ENCODE results near the gene SMAD3. TPM values are rescaled to one million over a fixed set of nuclear protein-coding genes. Genes with fewer than 3 reads are reported as not detected.
"Not testable (repeated sequence)": the region's sequence is repeated elsewhere in the genome, so short reads cannot be mapped to it uniquely, and the experiment has no call there.

SMAD3 gene
- polyA plus RNA-seq, 4 donors, result 42.6 to 62.2 (median 49.6) TPM

DNA sequence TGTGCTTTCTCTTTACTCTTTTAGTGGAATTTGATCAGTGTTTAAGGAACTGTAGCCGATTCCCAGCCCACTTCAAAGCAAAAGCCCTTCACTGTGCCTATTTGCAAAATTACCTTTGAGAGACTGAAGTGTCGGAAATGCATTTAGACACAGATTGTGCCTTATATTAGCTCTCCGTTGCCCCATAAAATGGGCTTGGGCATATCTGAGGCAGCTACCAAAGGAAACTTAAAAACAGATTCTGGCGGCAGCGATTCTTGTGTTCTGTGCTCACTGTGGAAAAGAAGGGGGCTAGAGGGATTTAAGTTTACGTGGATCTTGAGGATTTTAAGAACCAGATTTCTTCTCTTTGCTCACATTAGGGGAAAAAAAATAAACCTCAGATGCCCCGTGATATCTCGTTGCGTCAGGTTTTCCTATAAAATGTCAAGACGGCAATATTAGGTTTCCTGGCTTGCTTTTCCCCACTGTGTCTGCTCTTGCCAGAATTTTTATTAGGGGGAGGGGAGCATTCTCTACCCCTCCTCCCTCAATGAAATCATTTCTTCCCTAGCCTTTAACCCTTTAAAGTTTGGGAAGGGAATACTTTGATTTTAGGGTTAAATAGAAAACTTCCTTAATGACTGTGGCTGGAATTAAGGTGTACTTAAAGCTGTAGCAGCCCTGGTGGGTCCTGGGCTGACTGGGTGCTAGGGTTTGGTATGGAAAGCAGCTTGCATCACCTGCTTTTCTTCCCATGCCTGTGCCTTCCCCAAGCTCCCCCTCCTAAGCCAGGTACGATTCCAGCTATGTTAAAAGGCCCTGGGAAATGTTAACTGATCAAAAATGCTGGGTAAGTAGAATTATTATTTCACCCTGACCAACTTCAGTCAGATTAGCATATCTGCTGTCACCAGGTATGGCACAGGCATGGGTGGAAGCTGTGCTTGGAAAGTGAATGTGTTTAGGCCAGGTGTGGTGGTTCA lies 73.8 kb downstream of the SMAD3 start:
- DNase-seq (ENCODE audit: low read depth in 4 of 4, low spot score in 2 of 4), result no peak

DNA sequence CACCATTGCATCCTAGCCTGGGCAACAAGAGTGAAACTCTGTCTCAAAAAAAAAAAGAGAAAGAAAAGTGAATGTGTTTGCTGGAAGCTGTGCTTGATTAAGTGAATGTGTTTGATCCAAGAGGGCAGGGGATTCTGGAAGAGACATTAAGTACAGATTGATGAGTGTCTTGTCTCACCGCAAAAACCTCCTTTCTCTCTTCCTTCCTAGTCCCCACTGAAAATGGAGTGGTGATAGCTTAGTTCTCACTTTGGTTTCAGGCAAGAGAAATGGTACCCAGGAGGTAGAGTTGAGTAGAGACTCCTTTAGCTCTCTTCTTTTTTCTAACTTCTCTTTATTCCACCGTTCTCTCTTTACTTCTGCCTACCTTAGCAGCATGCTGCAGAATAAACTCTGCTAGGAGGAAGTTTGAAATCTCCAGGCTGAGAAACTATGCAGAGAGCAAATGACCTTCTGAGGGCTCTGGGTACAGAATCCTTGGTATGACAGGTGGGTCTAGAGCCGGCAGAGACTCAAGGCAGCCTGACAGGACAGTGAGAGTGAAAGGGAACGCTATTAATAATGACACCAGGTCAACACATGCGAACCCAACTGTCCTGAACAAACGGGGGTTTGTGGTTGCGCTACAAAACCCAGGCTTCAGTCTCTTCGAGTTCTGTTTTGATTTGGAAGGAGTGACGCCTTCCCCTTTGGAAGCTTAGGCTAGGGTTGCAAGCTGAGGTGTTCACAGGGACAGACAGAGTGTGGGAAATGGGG lies 74.9 kb downstream of the SMAD3 start:
- DNase-seq (ENCODE audit: low read depth in 4 of 4, low spot score in 2 of 4), result no peak

DNA sequence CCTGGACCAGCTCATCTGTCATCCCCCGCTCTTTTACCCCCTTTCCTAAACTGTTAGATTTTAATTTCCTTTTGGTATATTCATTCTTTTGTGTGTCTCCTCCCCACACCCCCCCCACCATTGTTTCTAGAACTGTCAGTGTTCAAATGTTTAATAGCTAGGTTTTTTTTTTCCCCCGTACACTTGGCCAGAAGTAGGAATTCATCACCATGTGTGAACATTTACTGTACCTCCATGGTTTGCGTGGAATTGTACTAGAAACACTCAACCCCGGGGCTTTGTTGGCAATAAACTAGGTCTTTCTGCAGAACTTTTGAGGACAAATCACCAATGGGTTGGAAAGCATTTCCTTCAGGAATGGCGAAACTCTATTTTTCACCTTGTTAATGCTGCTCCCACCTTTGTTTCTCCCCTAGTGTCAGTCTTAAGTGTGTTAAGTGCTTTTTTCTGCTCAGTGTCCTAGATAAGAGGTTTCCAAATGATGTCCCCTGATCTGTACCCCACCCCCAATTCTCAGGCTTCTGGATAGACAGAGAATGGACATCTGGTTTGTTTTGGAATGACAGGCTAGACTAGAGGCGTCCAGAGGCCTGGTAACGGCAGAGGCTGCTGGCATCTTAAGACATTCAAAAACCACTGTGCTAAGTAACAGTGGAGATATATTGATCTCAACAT lies 76.8 kb downstream of the SMAD3 start:
- DNase-seq (ENCODE audit: low read depth in 4 of 4, low spot score in 2 of 4), result no peak

DNA sequence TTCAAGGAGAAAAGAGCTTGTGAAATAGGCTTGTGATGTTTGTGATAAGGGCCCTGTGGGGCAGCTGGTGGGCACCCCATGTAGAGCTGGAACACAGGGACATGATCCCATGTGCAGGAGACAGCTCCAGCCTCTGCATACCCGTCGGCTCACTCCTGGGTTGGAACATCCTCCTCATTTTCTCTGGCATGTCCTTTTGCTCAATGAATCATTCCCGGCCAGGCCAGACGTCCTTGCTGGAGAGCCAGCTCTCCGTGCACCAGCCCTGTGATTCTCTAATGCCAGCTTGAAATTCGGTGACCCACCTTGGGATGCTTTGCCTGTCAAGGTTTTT lies 77.3 kb downstream of the SMAD3 start:
- no peak for DNase-seq (ENCODE audit: low read depth in 4 of 4, low spot score in 2 of 4)

DNA sequence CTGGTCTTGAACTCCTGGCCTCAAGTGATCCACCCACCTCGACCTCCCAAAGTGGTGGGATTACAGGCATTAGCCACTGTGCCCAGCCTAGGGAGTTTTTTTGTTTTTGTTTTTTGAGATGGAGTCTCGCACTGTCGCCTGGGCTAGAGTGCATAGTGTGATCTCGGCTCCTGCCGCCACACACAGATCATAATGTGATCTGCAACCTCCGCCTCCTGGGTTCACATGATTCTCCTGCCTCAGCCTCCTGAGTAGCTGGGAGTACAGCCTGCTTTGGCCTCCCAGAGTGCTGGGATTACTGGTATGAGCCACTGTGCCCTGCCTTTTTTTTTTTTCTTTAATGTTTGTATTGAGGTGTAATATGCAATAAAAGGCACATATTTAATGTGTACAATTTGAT lies 78.2 kb downstream of the SMAD3 start:
- DNase-seq (ENCODE audit: low read depth in 4 of 4, low spot score in 2 of 4), result no peak

DNA sequence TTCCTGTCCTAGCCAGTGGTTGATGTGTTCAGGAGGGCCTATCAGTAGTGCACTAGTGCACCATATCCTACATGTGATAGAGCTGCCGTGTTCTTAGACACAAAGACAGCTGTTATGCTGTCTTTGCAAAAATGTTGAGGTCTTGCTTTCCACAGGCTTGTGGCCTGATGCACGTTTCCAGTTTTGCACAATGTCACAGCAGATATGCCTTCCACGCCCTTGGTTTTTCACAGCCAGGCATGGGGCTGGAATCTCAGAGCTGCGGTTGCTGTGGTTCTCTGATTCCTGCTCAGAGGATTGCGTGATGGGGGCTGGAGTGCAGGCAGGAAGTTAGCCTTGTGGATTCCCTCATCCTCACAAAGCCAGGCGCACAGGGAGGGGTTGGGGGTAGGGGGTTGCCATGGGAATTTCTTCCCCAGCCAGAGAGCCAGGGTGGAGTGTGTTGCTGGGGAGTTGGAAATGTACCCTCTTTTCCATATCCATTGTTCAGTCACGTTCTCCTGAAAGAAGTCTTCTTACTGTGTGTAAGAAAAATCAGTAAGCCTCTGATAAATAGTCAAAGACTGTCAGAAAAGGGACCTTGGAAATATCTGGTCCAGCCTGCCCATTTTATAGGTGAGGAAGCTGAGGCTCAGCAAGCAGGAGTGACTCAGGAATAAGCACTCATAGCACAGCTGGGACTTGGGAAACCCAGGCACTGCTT lies 79.4 kb downstream of the SMAD3 start:
- DNase-seq (ENCODE audit: low read depth in 4 of 4, low spot score in 2 of 4), result no peak

DNA sequence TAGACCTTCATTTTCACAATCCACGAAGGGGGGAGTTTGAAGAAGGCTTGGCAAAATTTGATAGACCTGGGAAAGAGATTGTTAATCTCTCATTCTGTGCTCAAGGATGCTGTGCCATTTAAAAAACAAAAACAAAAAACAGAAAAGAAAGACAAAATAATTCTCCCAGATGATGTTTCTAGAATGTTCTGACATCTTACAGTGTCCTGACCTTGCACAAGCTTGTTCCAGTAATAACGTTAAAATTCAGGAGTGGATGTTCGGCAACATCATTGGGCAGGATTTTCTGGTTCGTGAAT lies 79.9 kb downstream of the SMAD3 start:
- no peak for DNase-seq (ENCODE audit: low read depth in 4 of 4, low spot score in 2 of 4)

DNA sequence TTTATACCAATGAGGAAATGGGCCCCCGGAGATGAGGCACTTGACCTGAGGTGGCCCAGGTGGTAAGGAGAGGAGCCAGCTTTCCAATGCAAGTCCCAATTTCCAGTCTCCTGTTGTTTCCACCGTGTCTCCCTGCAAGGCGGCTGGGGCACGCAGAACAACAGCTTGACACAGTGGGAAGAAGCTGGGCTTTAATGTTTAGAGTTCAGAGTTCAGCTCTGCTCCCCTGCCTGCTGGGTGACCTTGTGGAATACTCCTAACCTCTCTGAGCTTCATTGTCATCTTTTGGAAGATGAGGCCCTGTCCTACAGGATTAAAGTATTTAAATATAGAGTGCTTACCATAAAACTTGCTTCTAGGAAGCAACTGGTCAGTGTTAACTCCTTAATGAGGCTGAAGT lies 80.3 kb downstream of the SMAD3 start:
- DNase-seq (ENCODE audit: low read depth in 4 of 4, low spot score in 2 of 4), result no peak

DNA sequence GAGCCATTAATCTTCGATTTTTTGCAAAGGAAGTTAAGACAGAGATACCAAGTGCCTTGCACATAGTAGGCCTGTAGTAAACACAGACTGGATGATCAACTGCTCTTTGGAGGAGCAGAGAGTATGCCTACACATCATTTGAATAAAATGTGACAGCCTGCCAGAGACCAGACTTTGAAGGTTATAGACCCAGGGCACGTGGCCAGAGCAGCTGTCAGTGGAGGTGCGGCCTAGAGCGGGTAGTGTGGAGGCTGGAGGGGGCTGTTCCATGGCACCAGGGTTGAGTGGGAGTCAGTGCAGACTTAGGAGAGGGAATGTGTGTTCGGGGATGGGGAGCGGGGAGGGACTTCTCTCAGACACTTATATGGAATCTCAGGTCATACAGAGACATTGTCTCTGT lies 80.8 kb downstream of the SMAD3 start:
- DNase-seq (ENCODE audit: low read depth in 4 of 4, low spot score in 2 of 4), result no peak

DNA sequence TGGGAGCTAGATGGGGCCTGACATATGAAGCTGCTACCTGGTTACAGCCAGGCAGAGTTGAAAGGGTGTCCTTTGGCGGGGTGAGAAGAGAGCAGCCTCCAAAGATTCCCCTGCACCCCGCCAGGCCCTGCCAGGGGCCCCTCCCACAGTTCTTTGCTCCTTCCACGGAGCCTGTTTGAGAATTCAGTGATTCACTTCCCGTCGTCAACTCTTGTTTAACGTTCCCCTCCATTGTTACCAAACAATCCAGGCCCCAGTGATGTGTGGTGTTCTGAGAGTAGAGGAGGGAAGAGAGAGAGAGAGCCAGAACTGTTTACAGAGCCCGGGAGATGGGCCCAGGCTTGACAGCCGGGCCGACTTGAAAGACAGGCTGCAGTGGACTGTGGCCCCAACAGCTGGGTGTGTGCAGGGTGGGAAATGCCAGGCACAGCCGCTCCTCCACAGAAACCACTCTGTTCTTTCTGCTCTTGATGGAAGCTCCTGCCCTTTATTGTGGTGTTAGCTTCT lies 81.5 kb downstream of the SMAD3 start:
- no peak for DNase-seq (ENCODE audit: low read depth in 4 of 4, low spot score in 2 of 4)

DNA sequence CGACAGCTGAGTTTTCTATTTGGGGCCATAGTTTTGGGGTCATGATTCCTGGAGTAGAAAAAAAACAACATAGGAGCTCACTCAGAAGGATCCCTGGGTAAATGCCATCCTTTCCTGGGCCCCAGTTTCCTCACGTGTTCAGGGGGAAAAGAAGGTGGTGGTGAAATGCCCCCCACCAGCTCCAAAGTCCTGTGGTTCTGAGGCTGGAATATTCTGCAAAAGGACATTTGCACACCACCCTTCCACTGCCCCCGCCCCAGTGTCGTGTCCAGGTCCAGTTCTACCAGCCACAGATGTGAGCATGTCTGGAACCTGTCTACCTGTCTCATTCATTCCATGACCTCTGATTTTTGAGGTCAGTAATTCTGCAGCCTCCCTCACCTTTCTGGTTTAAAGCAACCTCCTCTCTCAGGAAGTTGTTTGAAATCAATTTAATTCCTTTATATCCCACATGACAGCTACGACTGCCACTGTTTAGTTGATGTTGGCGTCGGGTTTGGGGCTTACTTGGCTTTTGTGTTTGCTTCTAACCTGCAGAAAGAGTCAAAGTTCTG lies 82.1 kb downstream of the SMAD3 start:
- no peak for DNase-seq (ENCODE audit: low read depth in 4 of 4, low spot score in 2 of 4)

DNA sequence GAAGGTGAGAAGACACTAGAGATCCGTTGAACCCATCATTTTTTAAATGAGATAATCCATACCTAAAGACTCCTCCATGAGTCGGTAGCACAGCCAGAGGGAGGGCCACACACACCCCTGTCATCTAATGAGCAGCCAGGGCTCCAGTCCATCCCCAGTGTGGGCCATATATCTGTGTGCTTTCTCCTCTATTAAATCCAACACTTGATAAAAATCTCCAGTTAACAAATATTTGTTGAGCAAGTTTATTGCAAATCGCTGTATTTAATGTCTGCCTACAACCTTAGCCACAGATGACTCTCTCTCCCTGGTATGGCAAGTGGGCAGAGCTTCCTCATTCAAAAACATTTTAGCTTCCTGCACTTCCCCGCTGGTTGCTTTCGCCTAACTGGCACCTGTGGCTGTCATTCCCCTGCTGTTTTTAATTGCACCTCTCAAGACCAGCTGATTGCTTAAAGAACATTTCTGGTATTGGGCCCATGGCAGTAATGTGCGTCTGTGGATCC lies 82.8 kb downstream of the SMAD3 start:
- no peak for DNase-seq (ENCODE audit: low read depth in 4 of 4, low spot score in 2 of 4)

DNA sequence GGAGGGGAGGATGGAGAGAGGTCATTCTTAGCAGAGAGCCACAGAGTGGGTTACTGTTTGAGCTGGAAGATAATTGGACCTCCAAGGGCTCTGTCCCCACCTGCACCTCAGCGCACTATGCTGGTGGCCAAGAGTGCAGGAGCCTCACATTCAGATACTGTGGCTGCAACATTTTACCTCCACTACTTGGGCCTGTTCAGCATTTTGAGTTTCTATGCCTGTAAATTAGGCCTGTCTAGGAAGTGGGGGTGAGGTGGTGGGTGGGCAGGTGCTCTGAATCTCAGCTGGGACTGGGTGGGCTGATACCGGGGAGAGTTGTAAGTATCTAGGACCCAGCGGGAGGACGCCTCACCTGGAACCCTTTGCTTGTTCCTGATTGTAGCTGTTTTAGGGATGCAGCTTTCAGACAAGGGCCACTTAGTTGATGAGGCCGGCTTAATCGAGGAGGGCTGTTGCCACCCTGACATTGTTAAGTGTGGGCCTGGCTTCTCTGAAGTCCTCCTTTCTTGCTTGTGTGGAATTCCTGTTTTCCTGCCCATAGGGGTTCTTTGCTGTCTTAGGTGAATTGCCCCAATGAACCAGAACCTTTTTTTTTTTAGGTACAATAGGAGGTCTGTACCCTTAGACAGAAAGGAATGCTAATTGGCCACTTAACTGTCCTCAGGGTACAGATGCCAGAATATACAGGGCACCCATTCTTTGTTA lies 83.8 kb downstream of the SMAD3 start:
- no peak for DNase-seq (ENCODE audit: low read depth in 4 of 4, low spot score in 2 of 4)

DNA sequence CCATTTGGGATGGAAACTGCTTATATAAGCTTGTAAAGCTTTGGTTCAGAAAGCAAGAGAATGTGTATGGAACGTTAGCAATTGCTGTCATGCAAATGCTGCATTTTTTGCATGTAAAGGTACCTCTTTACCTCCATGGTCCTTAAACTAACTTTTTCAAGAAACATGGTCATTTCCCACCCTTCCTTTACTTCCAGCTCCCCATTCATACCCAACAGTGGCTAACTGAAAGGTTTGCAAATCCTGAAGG lies 84.3 kb downstream of the SMAD3 start:
- no peak for DNase-seq (ENCODE audit: low read depth in 4 of 4, low spot score in 2 of 4)

DNA sequence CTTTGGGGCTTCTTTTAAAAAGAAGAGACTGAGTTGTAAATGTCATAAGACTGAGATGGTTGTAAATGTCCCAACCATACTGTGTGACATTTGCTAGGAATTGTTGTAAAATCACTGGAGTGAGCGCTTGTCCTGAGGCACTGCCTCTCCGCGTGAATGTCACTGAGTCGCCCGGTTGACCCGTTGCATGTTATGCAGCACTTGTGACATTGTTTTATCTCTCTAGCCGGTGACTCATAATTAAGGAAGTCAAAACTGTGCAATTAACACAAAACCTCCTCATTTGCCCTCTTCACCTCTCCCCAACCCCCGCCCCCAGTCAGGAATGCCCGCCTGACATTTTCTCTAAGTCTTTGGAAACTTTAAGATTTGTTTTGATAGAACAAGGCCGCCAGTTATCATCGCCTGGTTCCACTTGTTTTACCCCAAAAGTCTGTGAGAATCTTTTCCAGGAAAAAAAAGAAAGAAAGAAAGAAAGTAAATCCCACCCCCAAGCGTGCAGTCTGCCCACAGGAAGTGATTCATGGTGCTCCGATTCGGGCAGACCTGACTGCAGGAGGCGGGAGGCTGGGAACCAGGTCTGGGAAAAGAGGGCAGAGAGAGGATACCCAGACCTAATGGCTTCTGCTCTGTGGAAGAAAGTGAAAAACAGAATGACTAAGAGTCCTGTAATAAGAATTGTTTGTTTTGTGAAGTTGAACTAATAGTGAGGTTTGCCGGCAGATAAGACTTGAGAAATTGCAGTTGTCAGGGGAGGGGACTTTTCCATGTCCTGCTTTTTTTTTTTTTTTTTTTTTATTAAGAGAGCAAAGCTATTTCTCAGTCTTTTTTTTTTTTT lies 84.8 kb downstream of the SMAD3 start:
- no peak for DNase-seq (ENCODE audit: low read depth in 4 of 4, low spot score in 2 of 4)

DNA sequence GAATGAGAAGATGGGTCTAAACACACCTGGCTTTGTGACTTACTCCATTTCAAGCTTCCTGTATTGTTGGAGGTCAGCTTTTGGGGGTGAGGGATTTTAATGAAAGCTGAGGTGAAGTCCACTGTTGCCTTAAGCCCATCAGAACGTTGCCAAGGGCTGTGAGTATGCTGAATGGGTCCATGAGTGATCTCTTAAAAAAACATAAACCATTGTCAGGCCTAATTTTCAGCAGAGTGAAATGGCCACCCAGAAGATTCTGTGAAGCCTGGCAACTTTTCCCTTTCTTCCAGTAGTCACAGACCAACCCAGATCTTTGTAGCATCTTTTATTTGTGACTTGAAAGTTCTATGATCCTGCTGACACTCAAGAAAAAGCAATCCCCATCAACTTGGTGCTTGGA lies 87.0 kb downstream of the SMAD3 start:
- DNase-seq (ENCODE audit: low read depth in 4 of 4, low spot score in 2 of 4), result no peak

DNA sequence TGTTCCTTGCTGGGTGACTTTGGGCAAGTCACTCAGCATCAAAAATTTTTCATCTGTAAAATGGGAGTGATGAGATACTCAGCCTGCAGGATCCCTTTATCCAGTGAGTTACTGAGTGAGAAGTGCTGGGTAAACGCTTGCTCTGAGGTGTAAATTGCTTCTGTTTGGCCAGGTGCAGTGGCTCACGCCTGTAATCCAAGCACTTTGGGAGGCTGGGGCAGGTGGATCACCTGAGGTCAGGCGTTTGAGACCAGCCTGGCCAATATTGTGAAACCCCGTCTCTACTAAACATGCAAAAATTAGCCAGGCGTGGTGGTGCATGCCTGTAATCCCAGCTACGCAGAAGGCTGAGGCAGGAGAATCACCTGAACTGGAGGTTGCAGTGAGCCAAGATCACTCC lies 87.6 kb downstream of the SMAD3 start:
- not testable (repeated sequence) for DNase-seq (ENCODE audit: low read depth in 4 of 4, low spot score in 2 of 4)

DNA sequence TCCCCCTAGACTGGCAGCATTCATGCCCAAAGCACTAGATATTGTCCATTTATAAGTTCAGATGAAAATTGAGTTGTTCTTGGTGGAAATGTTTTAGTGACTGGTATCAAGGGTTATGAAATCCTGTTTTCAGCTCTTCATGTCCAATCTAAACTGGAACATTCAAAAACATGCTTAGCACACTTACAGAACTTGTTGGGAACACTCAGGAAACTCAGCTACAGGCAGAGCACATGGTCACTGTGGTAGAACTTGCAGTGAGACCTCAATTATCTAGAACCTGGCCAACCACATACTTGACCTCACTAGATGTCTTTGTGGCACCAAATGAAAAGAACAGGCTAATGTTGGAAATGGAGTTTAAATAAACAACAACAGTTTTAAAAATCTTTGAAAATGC lies 88.8 kb downstream of the SMAD3 start:
- DNase-seq (ENCODE audit: low read depth in 4 of 4, low spot score in 2 of 4), result no peak

DNA sequence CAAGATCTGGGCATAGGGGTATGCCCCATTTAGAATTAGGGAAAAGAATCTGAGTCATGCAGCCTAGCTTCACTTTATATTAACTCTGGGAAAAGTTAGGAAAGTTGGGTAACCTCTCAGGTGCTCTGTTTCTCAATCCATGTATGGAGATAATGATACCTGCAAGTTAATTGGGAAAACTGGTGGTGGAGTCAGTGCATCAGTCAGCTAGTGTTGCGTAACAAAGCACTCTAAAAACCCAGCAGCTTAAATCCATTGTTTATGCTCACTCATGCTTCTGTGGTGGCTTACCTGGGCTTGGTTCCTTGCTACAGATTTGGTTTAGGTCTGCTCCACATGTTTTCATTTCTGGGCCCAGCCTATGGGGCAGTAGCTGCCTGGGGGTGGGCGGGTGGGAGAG lies 91.0 kb downstream of the SMAD3 start:
- no peak for DNase-seq (ENCODE audit: low read depth in 4 of 4, low spot score in 2 of 4)

Data from left renal cortex interstitium (tissue), 4 donors.